GDM1 (cell line): ENCODE measurements around the gene CDH13.

Source experiments
- DNase-seq: peaks from one replicate; lab custom pipeline; 2025; lab: John Stamatoyannopoulos, UW

Gene CDH13

DNA sequence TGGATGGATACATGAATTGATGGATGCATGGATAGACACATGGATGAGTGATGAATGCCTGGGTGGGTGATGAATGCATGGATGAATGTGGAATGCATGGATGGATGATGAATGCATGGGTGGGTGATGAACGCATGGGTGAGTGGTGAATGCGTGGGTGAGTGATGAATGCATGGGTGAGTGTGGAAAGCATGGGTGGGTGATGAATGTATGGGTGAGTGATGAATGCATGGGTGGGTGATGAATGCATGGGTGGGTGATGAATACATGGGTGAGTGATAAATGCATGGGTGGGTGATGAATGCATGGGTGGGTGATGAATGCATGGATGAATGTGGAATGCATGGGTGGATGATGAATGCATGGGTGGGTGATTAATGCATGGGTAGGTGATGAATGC lies 1097.1 kb downstream of the CDH13 start:
- no peak for DNase-seq

- no peak for DNase-seq
Observed at GRCh38 chr16:83724585-83724984, 1097.8 kb downstream of the CDH13 start.

- no peak for DNase-seq
Observed at GRCh38 chr16:83725313-83725712, 1098.5 kb downstream of the CDH13 start.

DNA sequence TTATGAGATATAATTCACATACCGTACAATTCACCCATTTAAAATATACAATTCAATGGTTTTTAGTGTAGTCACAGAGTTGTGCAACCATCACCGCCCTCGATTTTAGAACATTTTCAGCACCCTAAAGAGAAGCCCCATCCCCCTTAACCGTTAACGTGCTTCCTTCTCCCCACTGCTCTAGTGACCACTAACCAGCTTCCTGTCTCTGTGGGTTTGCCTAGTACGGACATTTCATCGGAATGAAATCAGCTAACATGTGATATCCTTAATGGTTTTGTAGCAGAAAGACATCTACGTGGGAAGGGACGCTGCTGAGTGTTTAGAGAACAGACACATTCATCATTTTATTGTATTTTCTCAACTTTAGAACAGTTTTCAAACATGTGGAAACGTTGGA lies 1100.2 kb downstream of the CDH13 start:
- DNase-seq, result peak; percentile 37

DNA sequence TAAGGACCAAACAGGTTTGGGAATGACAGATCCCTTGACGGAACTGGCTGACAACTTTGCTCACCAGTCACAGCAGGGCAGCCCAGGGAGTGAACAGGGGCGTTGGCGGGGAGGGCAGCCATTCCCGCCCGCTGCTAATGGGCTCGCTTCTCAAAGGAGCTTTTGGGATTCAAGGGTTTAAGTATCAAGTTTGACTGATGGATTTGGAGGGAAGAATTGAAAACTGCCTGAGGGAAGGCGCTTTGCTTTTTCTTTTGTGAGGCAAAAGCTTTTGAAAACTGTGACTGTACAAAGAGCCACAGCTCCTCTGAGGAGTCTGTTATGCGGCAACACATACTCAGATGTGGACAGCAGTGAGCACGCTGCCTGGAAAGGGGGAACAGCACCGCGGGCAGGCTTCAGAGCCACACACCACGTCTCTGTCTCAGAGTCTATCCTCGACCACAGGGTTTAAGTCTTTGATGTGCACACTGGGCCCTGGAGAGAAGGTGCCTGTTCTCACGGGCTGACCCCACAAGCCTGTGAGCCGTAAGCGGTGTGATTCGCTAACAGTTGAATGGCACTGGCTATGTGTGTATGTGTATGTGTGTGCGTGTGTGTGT lies 1101.1 kb downstream of the CDH13 start:
- DNase-seq, result no peak

DNA sequence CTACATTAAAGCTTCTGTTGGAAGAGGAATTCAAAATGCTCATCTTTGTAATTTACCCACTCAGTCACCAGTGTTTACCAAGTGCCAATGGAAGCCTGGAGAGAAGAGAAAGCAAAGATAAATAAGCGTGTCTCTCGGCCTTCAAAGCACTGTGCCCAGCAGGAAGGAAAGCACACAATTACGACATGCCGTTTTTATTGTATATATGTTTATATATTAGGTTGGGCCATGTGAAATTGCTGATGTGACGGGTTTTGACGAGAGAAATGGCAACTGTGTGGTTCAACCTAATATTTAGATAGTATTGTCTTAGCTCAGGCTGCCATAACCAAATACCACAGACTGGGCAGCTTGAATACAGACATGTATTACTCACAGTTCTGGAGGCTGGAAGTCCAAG lies 1101.7 kb downstream of the CDH13 start:
- no peak for DNase-seq

- no peak for DNase-seq
Observed at GRCh38 chr16:83730812-83731211, 1104.0 kb downstream of the CDH13 start.

GRCh38 chr16:83732536-83732935 lies 1105.8 kb downstream of the CDH13 start:
- DNase-seq, result no peak

- no peak for DNase-seq
Observed at GRCh38 chr16:83733301-83733700, 1106.5 kb downstream of the CDH13 start.

GRCh38 chr16:83734136-83734535 lies 1107.4 kb downstream of the CDH13 start:
- DNase-seq, result no peak

DNA sequence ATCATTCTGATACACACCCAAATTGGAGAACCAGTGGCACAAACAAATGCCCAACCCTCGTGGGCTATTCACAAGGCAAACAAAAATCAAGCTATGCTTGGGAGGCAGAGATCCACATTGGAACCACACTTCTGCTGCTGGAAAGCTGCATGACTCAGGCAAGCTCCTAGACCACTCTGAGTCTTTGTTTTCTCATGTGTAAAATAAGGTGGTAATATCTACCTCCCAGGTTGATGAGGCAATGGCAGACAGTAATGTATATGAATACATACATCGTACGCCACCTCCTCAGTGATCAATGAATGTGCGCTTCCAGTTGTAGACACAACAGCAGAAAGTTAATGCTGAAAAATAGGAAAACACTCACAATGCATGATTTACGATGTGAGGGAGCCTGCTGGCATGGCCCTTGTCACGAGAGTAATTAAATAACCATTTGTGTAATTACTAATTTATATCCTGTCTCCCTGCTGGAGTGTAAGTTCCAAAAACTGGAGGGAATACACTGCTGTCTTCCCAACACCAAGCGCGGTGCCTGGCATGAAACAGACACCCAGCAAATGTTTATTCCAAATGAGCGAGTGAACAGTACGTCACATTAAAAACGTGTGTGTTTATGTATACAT lies 1111.1 kb downstream of the CDH13 start:
- DNase-seq, result no peak

- DNase-seq, result no peak
Observed at GRCh38 chr16:83738923-83739503, 1112.2 kb downstream of the CDH13 start.

DNA sequence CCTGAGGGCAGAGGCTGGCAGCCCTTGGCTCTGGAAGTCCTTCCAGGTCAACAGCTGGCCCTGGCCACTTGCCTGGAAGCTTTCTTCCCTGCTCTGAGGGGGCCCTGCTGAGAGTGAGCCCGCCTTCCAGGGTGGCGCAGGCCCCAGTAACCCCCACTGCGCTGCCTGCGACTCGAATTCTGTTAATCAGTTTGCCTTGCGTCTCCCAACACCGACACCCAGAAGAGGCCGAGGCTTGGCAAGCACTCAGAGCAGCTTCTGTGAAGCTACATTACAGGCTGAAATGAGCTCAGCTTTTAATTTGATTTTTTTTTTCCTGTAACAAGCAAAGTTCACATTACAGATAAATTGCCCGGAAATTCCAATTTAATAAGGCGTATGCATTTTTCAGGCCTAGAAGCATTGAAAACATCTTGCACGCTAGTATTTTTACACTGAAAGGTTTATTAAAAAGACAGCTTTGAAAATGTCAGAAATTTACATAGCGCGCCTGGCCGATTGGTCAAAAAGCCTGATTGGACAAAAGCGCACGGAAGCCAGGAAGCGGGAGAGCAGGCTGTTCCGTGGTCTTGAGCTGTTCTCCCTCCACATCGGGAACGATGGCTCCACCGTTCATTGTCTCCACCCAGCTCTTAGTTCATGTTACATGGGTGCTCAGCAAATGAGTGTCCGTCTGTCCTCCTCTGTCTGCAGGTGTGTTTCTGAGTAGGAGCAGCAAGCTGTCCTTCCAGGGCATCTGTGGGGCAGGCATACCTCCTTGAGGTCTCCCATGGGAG lies 1115.5 kb downstream of the CDH13 start:
- DNase-seq, result no peak

DNA sequence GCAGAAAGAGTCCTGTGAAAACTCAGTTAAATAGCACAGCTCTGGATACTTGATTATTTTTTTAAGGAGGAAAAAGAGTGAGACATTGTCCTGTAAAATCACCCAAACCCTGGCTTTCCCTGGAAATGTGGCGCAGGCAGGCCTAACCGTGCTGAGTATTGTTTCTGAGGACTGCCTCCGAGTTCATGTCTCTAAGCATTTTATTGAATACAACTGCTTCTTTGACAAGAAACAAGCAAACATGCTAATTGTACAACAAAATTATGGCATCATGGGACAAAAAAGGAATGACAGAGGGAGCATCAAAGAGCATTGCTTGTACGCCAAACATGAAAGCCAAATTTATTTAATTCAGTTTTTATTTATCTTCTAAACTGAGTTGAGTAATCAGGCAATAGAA lies 1116.5 kb downstream of the CDH13 start:
- no peak for DNase-seq

GRCh38 chr16:83743720-83744119 lies 1117.0 kb downstream of the CDH13 start:
- no peak for DNase-seq

- no peak for DNase-seq
Observed at GRCh38 chr16:83744441-83744981, 1117.7 kb downstream of the CDH13 start.

DNA sequence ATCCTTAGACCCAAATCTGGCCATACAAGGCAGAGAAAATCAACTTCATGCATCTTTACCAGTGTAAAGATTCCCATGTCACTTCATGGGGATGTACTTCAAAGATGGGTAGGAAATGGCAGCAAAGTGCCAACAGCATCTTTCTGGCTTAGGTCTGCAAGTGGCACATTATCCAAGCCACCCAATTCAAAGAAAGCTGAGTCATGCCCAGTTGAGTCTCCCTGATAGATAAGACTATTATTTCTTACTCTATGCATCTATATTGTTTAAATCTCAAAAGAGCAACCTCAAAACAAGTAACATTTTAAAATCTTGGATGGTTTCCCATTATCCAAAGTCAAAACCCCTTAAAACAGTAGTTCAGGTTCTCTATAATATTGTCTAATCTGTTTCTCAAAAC lies 1119.8 kb downstream of the CDH13 start:
- no peak for DNase-seq

DNA sequence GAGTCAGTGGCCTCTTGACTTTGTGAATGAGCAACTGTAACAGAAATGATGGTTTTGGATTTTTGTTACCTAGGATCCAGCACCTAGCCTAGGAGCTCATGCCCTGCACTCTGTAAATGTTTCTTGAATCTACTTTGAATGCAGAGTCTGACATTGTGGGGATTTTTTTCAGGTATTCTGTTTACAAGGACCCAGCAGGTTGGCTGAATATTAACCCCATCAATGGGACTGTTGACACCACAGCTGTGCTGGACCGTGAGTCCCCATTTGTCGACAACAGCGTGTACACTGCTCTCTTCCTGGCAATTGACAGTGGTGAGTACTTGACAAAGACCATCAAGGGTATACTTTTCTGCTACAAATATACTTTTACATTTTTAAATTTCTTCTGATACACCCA lies 1121.2 kb downstream of the CDH13 start:
- no peak for DNase-seq

DNA sequence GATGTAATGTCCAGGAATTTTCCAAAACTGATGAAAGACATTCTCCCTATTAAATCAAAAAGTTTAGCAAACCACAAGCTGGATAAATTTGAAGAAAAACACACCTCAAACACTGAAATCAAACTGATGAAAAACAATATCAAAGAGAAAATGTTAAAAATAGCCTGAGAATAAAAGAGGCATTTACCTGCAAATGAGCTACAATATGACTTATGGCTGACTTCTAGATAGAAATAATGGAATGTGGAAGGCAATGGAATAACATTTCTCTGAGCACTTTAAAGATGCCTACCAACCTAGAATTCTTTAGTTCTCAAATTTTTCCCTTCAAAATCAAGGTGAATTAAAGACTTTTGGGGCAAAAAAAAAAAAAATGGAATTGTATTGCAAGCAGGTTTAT lies 1128.6 kb downstream of the CDH13 start:
- DNase-seq, result no peak

- DNase-seq, result no peak
Observed at GRCh38 chr16:83762141-83762991, 1135.6 kb downstream of the CDH13 start.

GRCh38 chr16:83762992-83763358 lies 1136.2 kb downstream of the CDH13 start:
- no peak for DNase-seq

- no peak for DNase-seq
Observed at GRCh38 chr16:83768986-83769385, 1142.2 kb downstream of the CDH13 start.
